Measurements from ENCODE around the gene SARNP. TPM values are rescaled to one million over a fixed set of nuclear protein-coding genes. Genes with fewer than 3 reads are reported as not detected.
"Not testable (repeated sequence)": the region's sequence is repeated elsewhere in the genome, so short reads cannot be mapped to it uniquely, and the experiment has no call there.

SARNP gene
- polyA plus RNA-seq, 1 experiment = 52.1 TPM

- DNase-seq (ENCODE audit: low read depth) = no peak
- TF ChIP-seq CTCF (IDR thresholded peaks at IDR 0.05; ENCODE audit: insufficient read depth, low read depth, low read length) = no peak
- H3K27me3 ChIP-seq (ENCODE audit: control insufficient read depth, insufficient read depth, low read length) = no peaks in the 10 kb centered on the region
- CTCF ChIA-PET = interaction anchor here (1.5 kb wide), 1 partner anchor 89 kb away, joined by 3 read pairs; the partner anchor contains the start of gene PYM1
- H3K36me3 ChIP-seq (ENCODE audit: control insufficient read depth, insufficient read depth, low read length) = peaks cover 19% of the 10 kb centered on the region
- H3K4me3 ChIP-seq (ENCODE audit: low read depth, low read length) = no peak overlapping the region
- POLR2A ChIA-PET = interaction anchor here (1.0 kb wide), 1 partner anchor 9 kb away, joined by 4 read pairs; no protein-coding TSS in a partner anchor
These were observed 20.8 kb upstream of the SARNP start for GRCh38 chr12:55838361-55838760.

- H3K4me3 ChIP-seq (ENCODE audit: low read depth, low read length); POLR2A ChIA-PET; DNase-seq (ENCODE audit: low read depth); H3K27me3 ChIP-seq (ENCODE audit: control insufficient read depth, insufficient read depth, low read length): not testable (repeated sequence)
- CTCF ChIA-PET = interaction anchor here (1.1 to 1.3 kb wide), 2 partner anchors 16 to 91 kb away, joined by 3 to 4 read pairs; partner anchors contain the start of genes ORMDL2 and SARNP
- peaks cover 15% of the 10 kb centered on the region for H3K36me3 ChIP-seq (ENCODE audit: control insufficient read depth, insufficient read depth, low read length)
These were observed 16.9 kb upstream of the SARNP start for GRCh38 chr12:55834400-55834799.

GRCh38 chr12:55833056-55833455 is 15.5 kb upstream of the SARNP start:
- peaks cover 11% of the 10 kb centered on the region for H3K36me3 ChIP-seq (ENCODE audit: control insufficient read depth, insufficient read depth, low read length)
- DNase-seq (ENCODE audit: low read depth) = no peak
- ChIA-PET POLR2A (no interaction called here), CTCF (interaction anchor here (1.2 kb wide), 1 partner anchor 95 kb away, joined by 4 read pairs; no protein-coding TSS in a partner anchor)
- TF ChIP-seq CTCF (IDR thresholded peaks at IDR 0.05; ENCODE audit: insufficient read depth, low read depth, low read length) = no peak
- no peaks in the 10 kb centered on the region for H3K27me3 ChIP-seq (ENCODE audit: control insufficient read depth, insufficient read depth, low read length)
- no peak overlapping the region for H3K4me3 ChIP-seq (ENCODE audit: low read depth, low read length)

GRCh38 chr12:55831447-55831815 is 13.9 kb upstream of the SARNP start:
- H3K4me3 ChIP-seq (ENCODE audit: low read depth, low read length) = peak overlapping the region; percentile 84
- no peak for TF ChIP-seq CTCF (IDR thresholded peaks at IDR 0.05; ENCODE audit: insufficient read depth, low read depth, low read length)
- POLR2A ChIA-PET = interaction anchor here (2.3 to 2.7 kb wide), 2 partner anchors 14 to 16 kb away, joined by 16 to 30 read pairs; partner anchors contain the start of genes ORMDL2 and SARNP

GRCh38 chr12:55830601-55831446 is 13.3 kb upstream of the SARNP start:
- no peak for DNase-seq (ENCODE audit: low read depth)
- H3K4me3 ChIP-seq (ENCODE audit: low read depth, low read length) = peak overlapping the region; percentile 84
- ChIA-PET CTCF (interaction anchor here (0.8 to 3.2 kb wide), 13 partner anchors 9 to 166 kb away, joined by 3 to 30 read pairs (median 5); partner anchors contain the start of genes DGKA, MMP19 and PYM1), POLR2A (interaction anchor here (2.3 to 2.7 kb wide), 2 partner anchors 13 to 17 kb away, joined by 16 to 30 read pairs; partner anchors contain the start of genes ORMDL2 and SARNP)
- TF ChIP-seq CTCF (IDR thresholded peaks at IDR 0.05; ENCODE audit: insufficient read depth, low read depth, low read length) = no peak
- H3K36me3 ChIP-seq (ENCODE audit: control insufficient read depth, insufficient read depth, low read length) = peaks cover 9% of the 10 kb centered on the region
- no peaks in the 10 kb centered on the region for H3K27me3 ChIP-seq (ENCODE audit: control insufficient read depth, insufficient read depth, low read length)

More at GRCh38 chr12:55831447-55831815, 13.9 kb upstream of the SARNP start:
- peaks cover 9% of the 10 kb centered on the region for H3K36me3 ChIP-seq (ENCODE audit: control insufficient read depth, insufficient read depth, low read length)
- CTCF ChIA-PET = interaction anchor here (0.8 to 3.2 kb wide), 9 partner anchors 8 to 165 kb away, joined by 3 to 30 read pairs (median 14); partner anchors contain the start of genes DGKA, MMP19 and PYM1
- DNase-seq (ENCODE audit: low read depth) = no peak
- H3K27me3 ChIP-seq (ENCODE audit: control insufficient read depth, insufficient read depth, low read length) = no peaks in the 10 kb centered on the region
